HEK293 (cell line): ENCODE data around the gene THSD7B.

Source experiments
- CTCF ChIA-PET: fragments of 350-600 bp; formaldehyde crosslinking; extraction: SDS; loops from one replicate; lab custom pipeline; 2021; ENCODE audit warnings: antibody characterized with exemption; lab: Yijun Ruan, JAX
- POLR2A ChIA-PET: fragments of 300-600 bp; formaldehyde crosslinking; extraction: SDS; loops from one replicate; lab custom pipeline; 2020; ENCODE audit warnings: antibody characterized with exemption, inconsistent platforms; lab: Yijun Ruan, JAX
- H3K27ac ChIP-seq: fragments of 200-500 bp; sonication (Bioruptor generic); 2 replicates; pipeline ENCODE4 v1.5.1; 2014; ENCODE audit warnings: low read depth, low read length, control low read depth, inconsistent platforms; ENCODE audit errors: extremely low read depth
- H3K36me3 ChIP-seq, 2 experiments: fragments of 200-500 bp in 1 of 2; sonication (Bioruptor generic) in 1 of 2; 1 replicate in 1 of 2; 2 replicates in 1 of 2; pipeline ENCODE4 v1.5.1; 2014 to 2017; ENCODE audit warnings: inconsistent platforms in 2 of 2, low read length in 2 of 2; ENCODE audit not compliant: control insufficient read depth in 2 of 2, insufficient read depth in 1 of 2
- H3K4me1 ChIP-seq: fragments of 200-500 bp; sonication (Bioruptor generic); 2 replicates; pipeline ENCODE4 v1.5.1; 2014; ENCODE audit warnings: mild to moderate bottlenecking, low read length, inconsistent platforms; ENCODE audit not compliant: control insufficient read depth, insufficient read depth
- H3K4me3 ChIP-seq: 2 replicates; pipeline ENCODE4 v1.5.1; 2011; ENCODE audit warnings: low read depth, mild to moderate bottlenecking, control low read depth, low read length, moderate library complexity
- H3K9me3 ChIP-seq: fragments of 200-500 bp; sonication (Bioruptor generic); 2 replicates; pipeline ENCODE4 v1.5.1; 2014; ENCODE audit warnings: low read depth, low read length, inconsistent platforms; ENCODE audit not compliant: control insufficient read depth, insufficient read depth
- HIC1 ChIP-seq: fragments of 450-650 bp; formaldehyde crosslinking; IDR thresholded peaks from 2 replicates; pipeline ENCODE4 v1.5.1; 2016; ENCODE audit warnings: missing biosample characterization, missing genetic modification characterization
- OVOL3 ChIP-seq: fragments of 450-650 bp; formaldehyde crosslinking; IDR thresholded peaks from 2 replicates; pipeline ENCODE4 v1.5.1; 2016; ENCODE audit warnings: missing biosample characterization, missing genetic modification characterization
- ZBTB10 ChIP-seq: fragments of 450-650 bp; formaldehyde crosslinking; IDR thresholded peaks from 2 replicates; pipeline ENCODE4 v1.5.1; 2016; ENCODE audit warnings: missing biosample characterization, missing genetic modification characterization
- ZBTB49 ChIP-seq: fragments of 450-650 bp; formaldehyde crosslinking; IDR thresholded peaks from 2 replicates; pipeline ENCODE4 v1.5.1; 2016; ENCODE audit warnings: missing biosample characterization, missing genetic modification characterization, low read depth
- ZFP37 ChIP-seq: fragments of 450-650 bp; formaldehyde crosslinking; IDR thresholded peaks from 2 replicates; pipeline ENCODE4 v1.5.1; 2016; ENCODE audit warnings: missing biosample characterization, missing genetic modification characterization
- ZNF157 ChIP-seq: fragments of 450-650 bp; formaldehyde crosslinking; IDR thresholded peaks from 2 replicates; pipeline ENCODE4 v1.5.1; 2016; ENCODE audit warnings: missing biosample characterization, missing genetic modification characterization
- ZNF280D ChIP-seq: fragments of 450-650 bp; formaldehyde crosslinking; IDR thresholded peaks from 2 replicates; pipeline ENCODE4 v1.5.1; 2016; ENCODE audit warnings: missing biosample characterization, missing genetic modification characterization
- ZNF354C ChIP-seq: fragments of 450-650 bp; formaldehyde crosslinking; IDR thresholded peaks from 2 replicates; pipeline ENCODE4 v1.5.1; 2016; ENCODE audit warnings: missing biosample characterization, missing genetic modification characterization, low read depth, borderline replicate concordance
- ZNF362 ChIP-seq: fragments of 450-650 bp; formaldehyde crosslinking; IDR thresholded peaks from 2 replicates; pipeline ENCODE4 v1.5.1; 2016; ENCODE audit warnings: missing biosample characterization, missing genetic modification characterization
- ZNF398 ChIP-seq: fragments of 450-650 bp; formaldehyde crosslinking; IDR thresholded peaks from 2 replicates; pipeline ENCODE4 v1.5.1; 2017; ENCODE audit warnings: missing biosample characterization, missing genetic modification characterization
- ZNF423 ChIP-seq: fragments of 450-650 bp; formaldehyde crosslinking; IDR thresholded peaks from 2 replicates; pipeline ENCODE4 v1.5.1; 2016; ENCODE audit warnings: missing biosample characterization, missing genetic modification characterization
- ZNF548 ChIP-seq: fragments of 450-650 bp; formaldehyde crosslinking; IDR thresholded peaks from 2 replicates; pipeline ENCODE4 v1.5.1; 2016; ENCODE audit warnings: missing biosample characterization, missing genetic modification characterization
- ZNF629 ChIP-seq: fragments of 450-650 bp; formaldehyde crosslinking; IDR thresholded peaks from 2 replicates; pipeline ENCODE4 v1.5.1; 2017; ENCODE audit warnings: missing biosample characterization, missing genetic modification characterization
- ZNF658 ChIP-seq: fragments of 450-650 bp; formaldehyde crosslinking; IDR thresholded peaks from 2 replicates; pipeline ENCODE4; 2016; ENCODE audit warnings: missing biosample characterization, missing genetic modification characterization
- ZNF701 ChIP-seq: fragments of 450-650 bp; formaldehyde crosslinking; IDR thresholded peaks from 2 replicates; pipeline ENCODE4 v1.5.1; 2016; ENCODE audit warnings: missing biosample characterization, missing genetic modification characterization
- ZNF704 ChIP-seq: fragments of 450-650 bp; formaldehyde crosslinking; IDR thresholded peaks from 2 replicates; pipeline ENCODE4 v1.5.1; 2016; ENCODE audit warnings: missing biosample characterization, missing genetic modification characterization
- ZSCAN4 ChIP-seq: fragments of 450-650 bp; formaldehyde crosslinking; IDR thresholded peaks from 2 replicates; pipeline ENCODE4 v1.5.1; 2017; ENCODE audit warnings: missing biosample characterization, missing genetic modification characterization

THSD7B gene

GRCh38 chr2:137638932-137639331, 873.6 kb downstream of the THSD7B start (continued):
- TF ChIP-seq ZNF704 (tag by site-specific recombination) (no peak), ZNF629 (tag by site-specific recombination) (no peak), ZNF548 (no peak)
- TF ChIP-seq, all 188 proteins: peak for 0

- H3K36me3 ChIP-seq, result no peaks in the 10 kb centered on the region
- H3K27ac ChIP-seq, result no peak overlapping the region
- no peaks in the 10 kb centered on the region for H3K4me1 ChIP-seq
- CTCF ChIA-PET, result no interaction called here
- H3K9me3 ChIP-seq, result no peaks in the 10 kb centered on the region
- TF ChIP-seq ZFP37 (tag by site-specific recombination) (no peak), ZNF362 (no peak), ZNF157 (no peak), ZNF701 (no peak), HIC1 (tag by site-specific recombination) (no peak), ZNF658 (tag by site-specific recombination) (no peak)
- no peak overlapping the region for H3K4me3 ChIP-seq
- POLR2A ChIA-PET, result no interaction called here
Measured at GRCh38 chr2:137644731-137645130, 879.4 kb downstream of the THSD7B start.

GRCh38 chr2:137654046-137654445, 888.7 kb downstream of the THSD7B start:
- H3K9me3 ChIP-seq, result no peaks in the 10 kb centered on the region
- no peaks in the 10 kb centered on the region for H3K4me1 ChIP-seq
- POLR2A ChIA-PET, result no interaction called here
- CTCF ChIA-PET, result no interaction called here
- no peak overlapping the region for H3K27ac ChIP-seq
- H3K4me3 ChIP-seq, result no peak overlapping the region
- no peaks in the 10 kb centered on the region for H3K36me3 ChIP-seq
- TF ChIP-seq ZBTB49 (tag by site-specific recombination) (no peak), ZNF280D (no peak), ZNF398 (no peak), ZSCAN4 (no peak), OVOL3 (tag by site-specific recombination) (no peak), ZNF354C (tag by site-specific recombination) (no peak), ZNF423 (no peak), ZBTB10 (tag by site-specific recombination) (no peak), ZFP37 (tag by site-specific recombination) (no peak)
